HepG2 (cell line): ENCODE results near the gene MMP25. TPM values are rescaled to one million over a fixed set of nuclear protein-coding genes. Genes with fewer than 3 reads are reported as not detected.

Experiments used
- E2F1 ChIP-seq: sonication (generic); formaldehyde crosslinking; IDR thresholded peaks from 2 replicates; pipeline ENCODE4 v1.5.0; 2020; ENCODE audit warnings: missing genetic modification reagents
- ERF ChIP-seq: IDR thresholded peaks from 2 replicates; pipeline ENCODE4 v1.6.1; 2018; ENCODE audit warnings: missing biosample characterization, missing genetic modification reagents
- ESRRA ChIP-seq: sonication (generic); formaldehyde crosslinking; IDR thresholded peaks from 2 replicates; pipeline ENCODE4 v1.5.1; 2020; ENCODE audit warnings: mild to moderate bottlenecking, low read depth, missing genetic modification reagents
- FOXK2 ChIP-seq: fragments of 450-650 bp; IDR thresholded peaks from 2 replicates; pipeline ENCODE4 v1.6.1; 2016
- GATAD1 ChIP-seq: IDR thresholded peaks from 2 replicates; pipeline ENCODE4 v1.6.1; 2016; ENCODE audit warnings: missing genetic modification reagents, missing compliant biosample characterization
- HINFP ChIP-seq: sonication (generic); formaldehyde crosslinking; IDR thresholded peaks from 2 replicates; pipeline ENCODE4 v1.4.0; 2020; ENCODE audit warnings: low read depth, mild to moderate bottlenecking, missing genetic modification reagents
- HMGA1 ChIP-seq: sonication (generic); formaldehyde crosslinking; conservative IDR thresholded peaks from 2 replicates; pipeline ENCODE4 v1.4.0; 2020; ENCODE audit warnings: missing genetic modification reagents
- KAT7 ChIP-seq: IDR thresholded peaks from 2 replicates; pipeline ENCODE4 v1.6.1; 2018; ENCODE audit warnings: borderline replicate concordance, missing compliant biosample characterization
- KMT2B ChIP-seq: IDR thresholded peaks from 2 replicates; pipeline ENCODE4 v1.6.1; 2016; ENCODE audit warnings: missing genetic modification reagents, missing compliant biosample characterization
- MLLT10 ChIP-seq: sonication (generic); formaldehyde crosslinking; IDR thresholded peaks from 2 replicates; pipeline ENCODE4 v1.4.0; 2020; ENCODE audit warnings: missing genetic modification reagents
- MXD3 ChIP-seq: IDR thresholded peaks from 2 replicates; pipeline ENCODE4 v1.6.1; 2016; ENCODE audit warnings: mild to moderate bottlenecking, missing biosample characterization, missing genetic modification reagents
- NPAS2 ChIP-seq: sonication (generic); formaldehyde crosslinking; IDR thresholded peaks from 2 replicates; pipeline ENCODE4 v1.8.0; 2022; ENCODE audit warnings: mild to moderate bottlenecking, missing genetic modification reagents, borderline replicate concordance
- PAX8 ChIP-seq: sonication (generic); formaldehyde crosslinking; IDR thresholded peaks from 2 replicates; pipeline ENCODE4 v1.8.0; 2022; ENCODE audit warnings: mild to moderate bottlenecking, missing genetic modification reagents, borderline replicate concordance
- PRPF4 ChIP-seq: fragments of 200-400 bp; formaldehyde crosslinking; IDR thresholded peaks from 2 replicates; pipeline ENCODE4 v1.6.1; 2016; ENCODE audit warnings: low read length, low read depth; ENCODE audit not compliant: poor library complexity, severe bottlenecking
- PTBP1 ChIP-seq: fragments of 200-400 bp; formaldehyde crosslinking; IDR thresholded peaks from 2 replicates; pipeline ENCODE4 v1.6.1; 2018; ENCODE audit warnings: low read length, low read depth; ENCODE audit not compliant: poor library complexity, severe bottlenecking
- RAD21 ChIP-seq: fragments of 450-650 bp; formaldehyde crosslinking; IDR thresholded peaks from 2 replicates; pipeline ENCODE4 v1.5.0; 2020; ENCODE audit warnings: mild to moderate bottlenecking
- RARA ChIP-seq: IDR thresholded peaks from 2 replicates; pipeline ENCODE4 v1.6.1; 2016; ENCODE audit warnings: missing genetic modification reagents, missing compliant biosample characterization
- RARG ChIP-seq: sonication (generic); formaldehyde crosslinking; IDR thresholded peaks from 2 replicates; pipeline ENCODE4 v1.4.0; 2020; ENCODE audit warnings: low read depth, mild to moderate bottlenecking, missing genetic modification reagents
- RBM39 ChIP-seq: fragments of 200-400 bp; formaldehyde crosslinking; IDR thresholded peaks from one replicate; pipeline ENCODE4 v1.6.1; 2018; ENCODE audit warnings: antibody characterized with exemption, mild to moderate bottlenecking, low read depth, low read length; ENCODE audit not compliant: poor library complexity, severe bottlenecking
- REXO4 ChIP-seq: sonication (generic); formaldehyde crosslinking; IDR thresholded peaks from 2 replicates; pipeline ENCODE4 v1.8.0; 2022; ENCODE audit warnings: missing genetic modification reagents, mild to moderate bottlenecking, borderline replicate concordance
- SIN3A ChIP-seq: IDR thresholded peaks from 2 replicates; pipeline ENCODE4 v1.6.1; 2011; ENCODE audit warnings: low read depth, mild to moderate bottlenecking, control low read depth, low read length, borderline replicate concordance
- SP5 ChIP-seq: IDR thresholded peaks from 2 replicates; pipeline ENCODE4 v1.6.1; 2016; ENCODE audit warnings: low read depth, borderline replicate concordance
- TRIM24 ChIP-seq: sonication (generic); formaldehyde crosslinking; IDR thresholded peaks from 2 replicates; pipeline ENCODE4 v1.8.0; 2022; ENCODE audit warnings: mild to moderate bottlenecking, missing genetic modification reagents
- ZFP1 ChIP-seq: IDR thresholded peaks from 2 replicates; pipeline ENCODE4 v1.6.1; 2016
- ZFP90 ChIP-seq: sonication (generic); formaldehyde crosslinking; IDR thresholded peaks from 2 replicates; pipeline ENCODE4 v1.8.0; 2022; ENCODE audit warnings: missing genetic modification reagents, mild to moderate bottlenecking, inconsistent platforms, borderline replicate concordance
- ZNF17 ChIP-seq: sonication (generic); formaldehyde crosslinking; IDR thresholded peaks from 2 replicates; pipeline ENCODE4 v1.5.0; 2020; ENCODE audit warnings: mild to moderate bottlenecking, missing genetic modification reagents
- ZNF224 ChIP-seq: sonication (generic); formaldehyde crosslinking; IDR thresholded peaks from 2 replicates; pipeline ENCODE4 v1.5.0; 2020; ENCODE audit warnings: mild to moderate bottlenecking, missing genetic modification reagents
- ZNF530 ChIP-seq: sonication (generic); formaldehyde crosslinking; IDR thresholded peaks from 2 replicates; pipeline ENCODE4 v1.5.0; 2020; ENCODE audit warnings: low read depth, mild to moderate bottlenecking, missing genetic modification reagents
- ZNF629 ChIP-seq: sonication (generic); formaldehyde crosslinking; conservative IDR thresholded peaks from 2 replicates; pipeline ENCODE4 v1.5.0; 2020; ENCODE audit warnings: missing genetic modification reagents
- polyA plus RNA-seq, 8 experiments: library from polyadenylated mRNA; depleted of rRNA in 3 of 8; stranded (reverse) in 7 of 8; unstranded in 1 of 8; fragments of >200 nt; fragmentation: Illumina TruSeq in 4 of 8; extraction: Trizol in 4 of 8; gene quantifications; 2 replicates each; pipeline versions ENCODE4 v1.2.1 to v1.2.3, GENCODE V29; 2011 to 2016; ENCODE audit warnings: low read depth in 4 of 8, missing spikeins in 1 of 8, mixed read lengths in 1 of 8; ENCODE audit not compliant: insufficient read depth in 1 of 8
- total RNA-seq, 5 experiments: library from RNA; depleted of rRNA; stranded (reverse); fragments of >200 nt; fragmentation: Illumina TruSeq; extraction: Trizol; gene quantifications; 2 replicates each; pipeline ENCODE4 v1.2.3, GENCODE V29; 2016; ENCODE audit warnings: low read depth in 1 of 5
- TF ChIP-seq, protein P1 (sequence below): IDR thresholded peaks from 2 replicates; pipeline ENCODE4 v1.6.1; 2016

Gene MMP25
- total and polyA plus RNA-seq, 2 of the 13 experiments (the other 11 are each of a cell fraction or from before 2014, with no cell fraction given): 0.04 to 0.08 TPM

DNA sequence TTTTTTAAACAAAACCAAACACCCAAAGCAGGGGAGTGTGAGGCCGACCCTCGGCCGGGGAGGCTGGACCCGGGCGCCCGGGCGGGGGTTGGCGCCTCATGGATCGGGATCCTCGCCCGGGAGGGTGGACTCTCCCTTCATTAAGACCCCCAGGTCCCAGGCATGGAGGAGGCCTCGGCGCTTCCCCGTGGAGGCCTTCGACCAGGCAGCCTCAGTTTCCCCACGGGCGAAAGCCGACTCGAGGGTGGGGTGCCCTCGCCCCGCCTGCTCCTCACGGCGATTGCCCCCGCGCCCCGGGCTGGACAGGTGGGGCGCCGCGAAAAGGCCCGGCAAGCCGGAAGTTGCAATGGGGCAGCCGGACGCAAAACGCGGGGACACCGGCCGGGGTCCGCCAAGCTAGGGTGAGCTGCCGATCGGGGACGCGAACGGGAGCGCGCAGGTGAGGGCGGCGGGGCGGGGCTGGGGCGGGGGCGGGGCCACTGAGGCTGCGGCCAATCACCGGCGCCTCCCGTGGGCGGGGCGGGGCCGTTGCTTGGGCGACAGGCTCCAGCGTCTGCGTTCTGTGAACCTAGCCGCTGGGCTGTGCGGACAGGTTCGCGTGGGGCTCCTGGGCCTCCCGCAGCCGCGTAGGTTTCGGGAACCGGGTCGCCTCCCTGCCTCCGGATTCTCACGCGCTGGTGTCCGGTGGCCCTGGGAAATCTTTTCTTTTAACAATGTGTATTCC, 60.0 kb downstream of the MMP25 start (continued):
- TF ChIP-seq PAX8 (no peak), ZNF17 (no peak), KAT7 (CRISPR knock-in tag) (peak; percentile 62; the same call in 1 of the 2 replicates), ZFP90 (no peak), ZFP1 (CRISPR knock-in tag) (peak; percentile 32; the same call in 1 of the 2 replicates), GATAD1 (CRISPR knock-in tag) (peak; percentile 93), RBM39 (peak; percentile 46), PTBP1 (no peak), RAD21 (0 out of 2 replicates have a peak, but pooled peaks have one; percentile 21), NPAS2 (CRISPR knock-in tag) (no peak), E2F1 (CRISPR knock-in tag) (0 out of 2 replicates have a peak, but pooled peaks have one; percentile 53), MXD3 (peak; percentile 54), HMGA1 (CRISPR knock-in tag) (no peak), TRIM24 (CRISPR knock-in tag) (no peak), PRPF4 (no peak), KMT2B (CRISPR knock-in tag) (peak; percentile 88), ESRRA (CRISPR knock-in tag) (peak; percentile 35; the same call in 1 of the 2 replicates), SP5 (CRISPR knock-in tag) (no peak; the same call in 1 of the 2 replicates), MLLT10 (no peak), ERF (CRISPR knock-in tag) (0 out of 2 replicates have a peak, but pooled peaks have one; percentile 40), HINFP (no peak), ZNF629 (CRISPR knock-in tag) (no peak), SIN3A (peak; percentile 98), ZNF224 (CRISPR knock-in tag) (no peak), ZNF530 (CRISPR knock-in tag) (no peak), RARG (CRISPR knock-in tag) (no peak), REXO4 (CRISPR knock-in tag) (no peak), RARA (CRISPR knock-in tag) (peak; percentile 28; the same call in 1 of the 2 replicates), FOXK2 (no peak)
- TF ChIP-seq, protein P1, sequence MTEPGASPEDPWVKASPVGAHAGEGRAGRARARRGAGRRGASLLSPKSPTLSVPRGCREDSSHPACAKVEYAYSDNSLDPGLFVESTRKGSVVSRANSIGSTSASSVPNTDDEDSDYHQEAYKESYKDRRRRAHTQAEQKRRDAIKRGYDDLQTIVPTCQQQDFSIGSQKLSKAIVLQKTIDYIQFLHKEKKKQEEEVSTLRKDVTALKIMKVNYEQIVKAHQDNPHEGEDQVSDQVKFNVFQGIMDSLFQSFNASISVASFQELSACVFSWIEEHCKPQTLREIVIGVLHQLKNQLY (CRISPR knock-in tag): no peak
